HUDEP-2 (cell line): Measurements from ENCODE around the gene TMEM203.

Experiments
- DNase-seq, 76 experiments: peaks; one replicate each; lab custom pipeline; 2025; ENCODE audit not compliant: unreplicated experiment in 76 of 76; lab: John Stamatoyannopoulos, UW

Gene TMEM203

GRCh38 chr9:137230705-137231371, 25.4 kb upstream of the TMEM203 start, which contains the start of gene SLC34A3:
TSS of gene SLC34A3 (plus strand) at chr9:137230901. CDS start at chr9:137231703, 802 bp downstream.
- no peak for DNase-seq

- no peak for DNase-seq
Observed at GRCh38 chr9:137229903-137230704, 24.7 kb upstream of the TMEM203 start.

- no peak for DNase-seq
Observed at GRCh38 chr9:137228968-137229896, 23.8 kb upstream of the TMEM203 start.

GRCh38 chr9:137228506-137228967, 23.1 kb upstream of the TMEM203 start:
- DNase-seq, result no peak

- DNase-seq, result no peak
Observed at GRCh38 chr9:137227853-137228505, 22.5 kb upstream of the TMEM203 start.

GRCh38 chr9:137227054-137227852, 21.8 kb upstream of the TMEM203 start, which contains the start of gene RNF224:
TSS of gene RNF224 (plus strand) at chr9:137227502. CDS start at chr9:137228336, 834 bp downstream.
- peak in 69 of 76 experiments; percentile 17 to 83 (median 61) for DNase-seq

GRCh38 chr9:137226338-137227053, 21.0 kb upstream of the TMEM203 start:
- no peak for DNase-seq

GRCh38 chr9:137225699-137226331, 20.4 kb upstream of the TMEM203 start:
- no peak for DNase-seq

- peak in 4 of 76 experiments; percentile 8 to 35 (median 26) for DNase-seq
Observed at GRCh38 chr9:137224830-137225694, 19.6 kb upstream of the TMEM203 start, which contains the start of gene CYSRT1. TSS of gene CYSRT1 (plus strand) at chr9:137225174. CDS start at chr9:137225622, 448 bp downstream.

GRCh38 chr9:137223078-137223970, 17.9 kb upstream of the TMEM203 start:
- peak in 75 of 76 experiments; percentile 71 to 98 (median 96) for DNase-seq

- no peak for DNase-seq
Observed at GRCh38 chr9:137222190-137223077, 17.0 kb upstream of the TMEM203 start, which contains the start of gene RNF208. TSS of gene RNF208 (minus strand) at chr9:137222240. CDS start at chr9:137221212, 1,028 bp downstream.

GRCh38 chr9:137221506-137222111, 16.2 kb upstream of the TMEM203 start:
- no peak for DNase-seq

GRCh38 chr9:137221095-137221505, 15.7 kb upstream of the TMEM203 start:
- no peak for DNase-seq

GRCh38 chr9:137220317-137221094, 15.1 kb upstream of the TMEM203 start:
- no peak for DNase-seq
